ENCODE measurements around the gene PLSCR4.

Gene PLSCR4

GRCh38 chr3:146223401-146224373 is 27.2 kb downstream of the PLSCR4 start:
- H3K27ac ChIP-seq (ENCODE audit: insufficient read depth in 1 of 2, low read depth in 1 of 2, low read length in 2 of 2, poor library complexity in 1 of 2, severe bottlenecking in 2 of 2) = no peak overlapping the region
- no peaks in the 10 kb centered on the region for H3K9me3 ChIP-seq (ENCODE audit: control extremely low read depth in 1 of 5, control insufficient read depth in 4 of 5, insufficient read depth in 2 of 5, low read depth in 1 of 5, low read length in 4 of 5)
- WGBS (ENCODE audit: insufficient coverage) = 94% methylated on average over 4 of the region's 6 CpGs
- H3K27me3 ChIP-seq (replicated peaks in 2 of 5; ENCODE audit: control insufficient read depth in 4 of 5, insufficient read depth in 5 of 5, low read length in 4 of 5) = no peaks in the 10 kb centered on the region
- no peak for DNase-seq
- no peak overlapping the region for H3K4me3 ChIP-seq (ENCODE audit: control insufficient read depth in 1 of 7, extremely low read depth in 1 of 7, insufficient read depth in 4 of 7, low read depth in 2 of 7, low read length in 6 of 7)
- ChIA-PET CTCF (interaction anchor here (1.3 to 2.1 kb wide), 2 partner anchors 24 to 102 kb away, joined by 4 to 7 read pairs; no protein-coding TSS in a partner anchor), POLR2A (no interaction called here)
- H3K36me3 ChIP-seq (ENCODE audit: control insufficient read depth in 4 of 4, insufficient read depth in 4 of 4, low read length in 3 of 4) = peaks cover 0 to 3% (median 1%) of the 10 kb centered on the region in 4 experiments
- H3K4me1 ChIP-seq (ENCODE audit: control extremely low read depth in 1 of 4, control insufficient read depth in 4 of 4, insufficient read depth in 4 of 4, low read length in 3 of 4) = no peaks in the 10 kb centered on the region

- Histone ChIP-seq H3K27ac (ENCODE audit: insufficient read depth in 1 of 2, low read depth in 1 of 2, low read length in 2 of 2, poor library complexity in 1 of 2, severe bottlenecking in 2 of 2) (no peak overlapping the region), H3K27me3 (replicated peaks in 2 of 5; ENCODE audit: control insufficient read depth in 4 of 5, insufficient read depth in 5 of 5, low read length in 4 of 5) (no peaks in the 10 kb centered on the region), H3K9me3 (ENCODE audit: control extremely low read depth in 1 of 5, control insufficient read depth in 4 of 5, insufficient read depth in 2 of 5, low read depth in 1 of 5, low read length in 4 of 5) (no peaks in the 10 kb centered on the region), H3K4me3 (ENCODE audit: control insufficient read depth in 1 of 7, extremely low read depth in 1 of 7, insufficient read depth in 4 of 7, low read depth in 2 of 7, low read length in 6 of 7) (no peak overlapping the region), H3K4me1 (ENCODE audit: control extremely low read depth in 1 of 4, control insufficient read depth in 4 of 4, insufficient read depth in 4 of 4, low read length in 3 of 4) (no peaks in the 10 kb centered on the region), H3K36me3 (ENCODE audit: control insufficient read depth in 4 of 4, insufficient read depth in 4 of 4, low read length in 3 of 4) (peaks cover 0 to 3% (median under 1%) of the 10 kb centered on the region in 4 experiments)
- no peak for DNase-seq
- ChIA-PET POLR2A (no interaction called here), CTCF (interaction anchor here (0.6 to 1.2 kb wide), 3 partner anchors 104 to 355 kb away, joined by 3 read pairs; no protein-coding TSS in a partner anchor)
- 93% methylated on average over 8 of the region's 9 CpGs for WGBS (ENCODE audit: insufficient coverage)
Measured at GRCh38 chr3:146222204-146223046, 28.5 kb downstream of the PLSCR4 start.

DNA sequence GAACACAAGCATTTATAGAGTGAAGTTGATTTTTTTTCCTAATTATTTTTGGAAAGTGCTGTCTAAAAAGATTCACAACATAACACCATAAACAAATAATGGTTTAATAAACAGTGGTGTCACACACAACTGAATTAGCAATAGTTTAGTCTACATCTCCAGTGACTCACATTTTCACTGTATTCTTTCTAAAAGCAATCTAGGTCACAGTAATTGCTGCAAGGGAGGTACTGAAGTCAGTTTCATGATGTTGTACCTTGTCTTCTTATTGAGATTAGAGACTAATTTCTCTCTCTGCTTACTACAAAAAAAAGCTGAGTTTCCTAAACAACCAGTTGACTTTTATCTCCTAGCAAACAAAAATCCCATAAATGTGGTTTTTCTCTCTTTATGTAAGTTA is 29.6 kb downstream of the PLSCR4 start:
- no peak for DNase-seq
- Histone ChIP-seq H3K27me3 (replicated peaks in 2 of 5; ENCODE audit: control insufficient read depth in 4 of 5, insufficient read depth in 5 of 5, low read length in 4 of 5) (no peaks in the 10 kb centered on the region), H3K27ac (ENCODE audit: insufficient read depth in 1 of 2, low read depth in 1 of 2, low read length in 2 of 2, poor library complexity in 1 of 2, severe bottlenecking in 2 of 2) (no peak overlapping the region), H3K4me3 (ENCODE audit: control insufficient read depth in 1 of 7, extremely low read depth in 1 of 7, insufficient read depth in 4 of 7, low read depth in 2 of 7, low read length in 6 of 7) (no peak overlapping the region), H3K4me1 (ENCODE audit: control extremely low read depth in 1 of 4, control insufficient read depth in 4 of 4, insufficient read depth in 4 of 4, low read length in 3 of 4) (no peaks in the 10 kb centered on the region), H3K9me3 (ENCODE audit: control extremely low read depth in 1 of 5, control insufficient read depth in 4 of 5, insufficient read depth in 2 of 5, low read depth in 1 of 5, low read length in 4 of 5) (no peaks in the 10 kb centered on the region), H3K36me3 (ENCODE audit: control insufficient read depth in 4 of 4, insufficient read depth in 4 of 4, low read length in 3 of 4) (peaks cover 0 to 3% (median 0%) of the 10 kb centered on the region in 4 experiments)
- POLR2A ChIA-PET = no interaction called here
- CTCF ChIA-PET = interaction anchor here (1.0 to 2.6 kb wide), 4 partner anchors 106 to 322 kb away, joined by 3 to 15 read pairs (median 4); no protein-coding TSS in a partner anchor

- POLR2A ChIA-PET = no interaction called here
- H3K27me3 ChIP-seq (replicated peaks in 2 of 5; ENCODE audit: control insufficient read depth in 4 of 5, insufficient read depth in 5 of 5, low read length in 4 of 5) = no peaks in the 10 kb centered on the region
- WGBS (ENCODE audit: insufficient coverage) = 94% methylated on average over 7 of the region's 13 CpGs
Measured at GRCh38 chr3:146218880-146219866, 31.7 kb downstream of the PLSCR4 start.

DNA sequence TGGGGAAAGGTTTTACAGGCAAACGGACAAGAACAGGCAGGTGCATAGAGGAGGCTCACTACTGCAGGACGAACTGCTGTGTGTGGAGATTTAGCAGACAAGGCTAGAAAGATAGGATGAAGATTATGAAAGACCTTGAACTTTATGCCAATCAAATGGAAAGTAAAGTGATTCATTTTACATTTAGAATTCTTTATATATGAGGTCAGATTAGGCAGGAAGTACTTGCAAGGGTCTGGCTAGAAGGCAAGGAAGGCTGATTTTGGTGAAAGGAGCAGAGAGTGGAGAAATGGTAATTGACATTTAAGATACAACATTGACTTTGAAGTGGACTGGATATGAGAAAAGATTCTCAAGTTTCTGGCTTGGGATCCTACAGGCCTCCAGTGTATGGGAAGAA is 33.6 kb downstream of the PLSCR4 start:
- POLR2A ChIA-PET = no interaction called here
- no peak for DNase-seq
- H3K36me3 ChIP-seq (ENCODE audit: control insufficient read depth in 4 of 4, insufficient read depth in 4 of 4, low read length in 3 of 4) = peaks cover 0 to 5% (median 3%) of the 10 kb centered on the region in 4 experiments
- WGBS (ENCODE audit: insufficient coverage) = no CpG with 5 or more reads among the region's 2 CpGs
- H3K4me1 ChIP-seq (ENCODE audit: control extremely low read depth in 1 of 4, control insufficient read depth in 4 of 4, insufficient read depth in 4 of 4, low read length in 3 of 4) = no peaks in the 10 kb centered on the region
- H3K27ac ChIP-seq (ENCODE audit: insufficient read depth in 1 of 2, low read depth in 1 of 2, low read length in 2 of 2, poor library complexity in 1 of 2, severe bottlenecking in 2 of 2) = no peak overlapping the region
- H3K9me3 ChIP-seq (ENCODE audit: control extremely low read depth in 1 of 5, control insufficient read depth in 4 of 5, insufficient read depth in 2 of 5, low read depth in 1 of 5, low read length in 4 of 5) = no peaks in the 10 kb centered on the region
- no peaks in the 10 kb centered on the region for H3K27me3 ChIP-seq (replicated peaks in 2 of 5; ENCODE audit: control insufficient read depth in 4 of 5, insufficient read depth in 5 of 5, low read length in 4 of 5)
- CTCF ChIA-PET = interaction anchor here (1.8 to 2.1 kb wide), 3 partner anchors 28 to 360 kb away, joined by 9 to 15 read pairs (median 10); no protein-coding TSS in a partner anchor
- H3K4me3 ChIP-seq (ENCODE audit: control insufficient read depth in 1 of 7, extremely low read depth in 1 of 7, insufficient read depth in 4 of 7, low read depth in 2 of 7, low read length in 6 of 7) = no peak overlapping the region

More at GRCh38 chr3:146218880-146219866, 31.7 kb downstream of the PLSCR4 start:
- Histone ChIP-seq H3K9me3 (ENCODE audit: control extremely low read depth in 1 of 5, control insufficient read depth in 4 of 5, insufficient read depth in 2 of 5, low read depth in 1 of 5, low read length in 4 of 5) (no peaks in the 10 kb centered on the region), H3K4me3 (ENCODE audit: control insufficient read depth in 1 of 7, extremely low read depth in 1 of 7, insufficient read depth in 4 of 7, low read depth in 2 of 7, low read length in 6 of 7) (no peak overlapping the region), H3K36me3 (ENCODE audit: control insufficient read depth in 4 of 4, insufficient read depth in 4 of 4, low read length in 3 of 4) (peaks cover 0 to 5% (median 3%) of the 10 kb centered on the region in 4 experiments), H3K27ac (ENCODE audit: insufficient read depth in 1 of 2, low read depth in 1 of 2, low read length in 2 of 2, poor library complexity in 1 of 2, severe bottlenecking in 2 of 2) (no peak overlapping the region), H3K4me1 (ENCODE audit: control extremely low read depth in 1 of 4, control insufficient read depth in 4 of 4, insufficient read depth in 4 of 4, low read length in 3 of 4) (no peaks in the 10 kb centered on the region)
- CTCF ChIA-PET = interaction anchor here (0.6 to 2.6 kb wide), 6 partner anchors 28 to 1510 kb away, joined by 3 to 15 read pairs (median 3); no protein-coding TSS in a partner anchor
- peak; percentile 41 to 71 (median 54) for DNase-seq

DNA sequence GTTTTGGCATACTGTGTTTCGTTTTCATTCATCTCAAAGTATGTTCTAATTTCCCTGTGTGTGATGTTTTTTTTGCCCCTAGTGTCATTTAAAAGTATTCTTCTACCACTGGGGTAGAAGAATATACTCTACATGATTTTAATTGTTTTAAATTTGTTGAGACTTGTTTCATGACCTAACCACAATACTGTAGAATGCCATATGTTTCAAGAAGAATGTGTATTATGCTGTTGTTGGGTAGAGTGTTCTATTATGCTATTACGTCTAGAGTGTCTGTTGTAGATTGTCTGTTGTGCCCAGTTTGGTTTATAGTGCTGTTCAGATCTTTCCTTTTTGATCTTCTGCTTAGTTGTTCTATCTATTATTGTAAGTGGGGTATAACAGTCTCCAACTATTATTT is 36.4 kb downstream of the PLSCR4 start:
- 100% methylated on average over 1 of the region's 2 CpGs for WGBS (ENCODE audit: insufficient coverage)
- H3K4me1 ChIP-seq (ENCODE audit: control extremely low read depth in 1 of 4, control insufficient read depth in 4 of 4, insufficient read depth in 4 of 4, low read length in 3 of 4) = no peaks in the 10 kb centered on the region
- H3K27ac ChIP-seq (ENCODE audit: insufficient read depth in 1 of 2, low read depth in 1 of 2, low read length in 2 of 2, poor library complexity in 1 of 2, severe bottlenecking in 2 of 2) = no peak overlapping the region
- ChIA-PET CTCF (no interaction called here), POLR2A (no interaction called here)
- DNase-seq = no peak
- no peaks in the 10 kb centered on the region for H3K9me3 ChIP-seq (ENCODE audit: control extremely low read depth in 1 of 5, control insufficient read depth in 4 of 5, insufficient read depth in 2 of 5, low read depth in 1 of 5, low read length in 4 of 5)
- H3K27me3 ChIP-seq (replicated peaks in 2 of 5; ENCODE audit: control insufficient read depth in 4 of 5, insufficient read depth in 5 of 5, low read length in 4 of 5) = no peaks in the 10 kb centered on the region
- H3K4me3 ChIP-seq (ENCODE audit: control insufficient read depth in 1 of 7, extremely low read depth in 1 of 7, insufficient read depth in 4 of 7, low read depth in 2 of 7, low read length in 6 of 7) = no peak overlapping the region
- peaks cover 0 to 5% (median 1%) of the 10 kb centered on the region in 4 experiments for H3K36me3 ChIP-seq (ENCODE audit: control insufficient read depth in 4 of 4, insufficient read depth in 4 of 4, low read length in 3 of 4)

Measured in common myeloid progenitor, CD34-positive (primary cell).